Hepatocyte (in vitro differentiated cells): ENCODE data around the gene APOL2. TPM values are rescaled to one million over a fixed set of nuclear protein-coding genes. Genes with fewer than 3 reads are reported as not detected.

Experiments
- DNase-seq: peaks from one replicate; pipeline ENCODE4 v3.0.0-alpha.2; 2016; ENCODE audit warnings: low spot score
- H2AFZ ChIP-seq: fragments of 200-600 bp; sonication (generic); 2 replicates; pipeline ENCODE4 v1.6.0; 2016; ENCODE audit warnings: antibody characterized with exemption, mild to moderate bottlenecking
- H3K27ac ChIP-seq: fragments of 200-600 bp; sonication (generic); 2 replicates; pipeline ENCODE4 v1.5.1; 2016; ENCODE audit warnings: mild to moderate bottlenecking
- H3K27me3 ChIP-seq: fragments of 200-600 bp; sonication (generic); 2 replicates; pipeline ENCODE4 v1.6.1; 2016
- H3K36me3 ChIP-seq: fragments of 200-600 bp; sonication (generic); replicated peaks from 2 replicates; pipeline ENCODE4 v1.5.1; 2016; ENCODE audit warnings: low read depth; ENCODE audit not compliant: insufficient read depth
- H3K4me1 ChIP-seq: fragments of 200-600 bp; sonication (generic); 2 replicates; pipeline ENCODE4 v1.5.1; 2016; ENCODE audit warnings: mild to moderate bottlenecking, moderate library complexity; ENCODE audit not compliant: insufficient read depth
- H3K4me2 ChIP-seq: fragments of 200-600 bp; sonication (generic); 2 replicates; pipeline ENCODE4 v1.6.0; 2016
- H3K4me3 ChIP-seq: fragments of 200-600 bp; sonication (generic); 2 replicates; pipeline ENCODE4 v1.5.1; 2016; ENCODE audit warnings: mild to moderate bottlenecking
- H3K79me2 ChIP-seq: fragments of 200-600 bp; sonication (generic); 2 replicates; pipeline ENCODE4 v1.6.0; 2017; ENCODE audit warnings: mild to moderate bottlenecking
- H3K9me2 ChIP-seq: fragments of 200-600 bp; sonication (generic); replicated peaks from 2 replicates; pipeline ENCODE4 v1.6.0; 2017; ENCODE audit warnings: mild to moderate bottlenecking; ENCODE audit not compliant: insufficient read depth
- H3K9me3 ChIP-seq: fragments of 200-600 bp; sonication (generic); 2 replicates; pipeline ENCODE4 v1.5.1; 2016; ENCODE audit warnings: low read depth, mild to moderate bottlenecking
- H4K20me1 ChIP-seq: fragments of 200-600 bp; sonication (generic); 2 replicates; pipeline ENCODE4 v1.6.0; 2016; ENCODE audit warnings: mild to moderate bottlenecking; ENCODE audit not compliant: insufficient read depth, poor library complexity, severe bottlenecking
- EZH2 ChIP-seq: fragments of 200-600 bp; sonication (generic); IDR thresholded peaks from 2 replicates; pipeline ENCODE4 v1.6.1; 2016; ENCODE audit warnings: antibody characterized with exemption, mild to moderate bottlenecking, borderline replicate concordance
- EZH2phosphoT487 ChIP-seq: fragments of 200-600 bp; sonication (generic); IDR thresholded peaks from one replicate; pipeline ENCODE4 v1.6.1; 2018; ENCODE audit warnings: antibody characterized with exemption, mild to moderate bottlenecking, low read depth, moderate library complexity; ENCODE audit not compliant: unreplicated experiment, severe bottlenecking
- WGBS: methylation state at CpG from one replicate; pipeline ENCODE4 v1.1.6; 2016; ENCODE audit warnings: low lambda C conversion rate; ENCODE audit errors: missing lambda C conversion rate; 5-methylcytosine and 5-hydroxymethylcytosine counted together
- polyA plus RNA-seq: library from polyadenylated mRNA; unstranded; fragments of >200 nt; fragmentation: Nextera tagmentation; extraction: Ambion mirVana; gene quantifications from 2 replicates; pipeline ENCODE4 v1.2.1, GENCODE V29; 2016
- total RNA-seq: library from RNA; depleted of rRNA; stranded (reverse); fragments of >200 nt; gene quantifications from 2 replicates; pipeline ENCODE4 v1.2.3, GENCODE V29; 2014
- TF ChIP-seq, protein P1 (sequence below): fragments of 200-600 bp; sonication (generic); IDR thresholded peaks from 2 replicates; pipeline ENCODE4 v1.5.1; 2016; ENCODE audit warnings: antibody characterized with exemption, mild to moderate bottlenecking; ENCODE audit not compliant: poor library complexity

Gene APOL2
- total and polyA plus RNA-seq, 2 experiments from 2014 or later = 19.5 to 34.8 TPM

DNA sequence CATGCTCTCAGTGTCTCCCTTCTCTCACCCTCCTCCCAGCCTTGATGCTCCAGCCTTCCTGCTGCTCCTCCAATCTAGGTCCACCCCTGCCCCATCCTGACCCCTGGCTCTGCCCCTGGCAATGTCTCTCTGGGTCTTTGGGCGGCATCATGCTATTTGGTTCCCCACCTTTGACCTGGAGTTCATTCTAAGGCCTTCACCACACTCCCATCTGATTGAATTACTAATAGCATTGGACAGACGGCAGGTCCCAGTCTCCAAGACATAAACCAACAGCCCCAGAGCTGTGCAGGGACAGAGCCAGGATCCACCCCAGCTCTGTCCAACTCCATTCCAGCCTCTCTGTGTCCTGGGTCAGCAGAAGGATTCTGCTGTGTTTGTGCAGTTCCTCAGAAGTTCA lies 44.9 kb downstream of the APOL2 start:
- Histone ChIP-seq H3K79me2 (no peaks in the 10 kb centered on the region), H3K27me3 (no peaks in the 10 kb centered on the region), H4K20me1 (no peaks in the 10 kb centered on the region), H3K4me2 (no peak overlapping the region), H3K36me3 (no peaks in the 10 kb centered on the region), H3K9me3 (no peaks in the 10 kb centered on the region), H3K4me3 (no peak overlapping the region), H2AFZ (no peak overlapping the region), H3K9me2 (no peaks in the 10 kb centered on the region), H3K4me1 (peaks cover 23% of the 10 kb centered on the region), H3K27ac (no peak overlapping the region)
- DNase-seq = no peak
- TF ChIP-seq EZH2 (no peak), EZH2phosphoT487 (no peak)
- TF ChIP-seq, protein P1, sequence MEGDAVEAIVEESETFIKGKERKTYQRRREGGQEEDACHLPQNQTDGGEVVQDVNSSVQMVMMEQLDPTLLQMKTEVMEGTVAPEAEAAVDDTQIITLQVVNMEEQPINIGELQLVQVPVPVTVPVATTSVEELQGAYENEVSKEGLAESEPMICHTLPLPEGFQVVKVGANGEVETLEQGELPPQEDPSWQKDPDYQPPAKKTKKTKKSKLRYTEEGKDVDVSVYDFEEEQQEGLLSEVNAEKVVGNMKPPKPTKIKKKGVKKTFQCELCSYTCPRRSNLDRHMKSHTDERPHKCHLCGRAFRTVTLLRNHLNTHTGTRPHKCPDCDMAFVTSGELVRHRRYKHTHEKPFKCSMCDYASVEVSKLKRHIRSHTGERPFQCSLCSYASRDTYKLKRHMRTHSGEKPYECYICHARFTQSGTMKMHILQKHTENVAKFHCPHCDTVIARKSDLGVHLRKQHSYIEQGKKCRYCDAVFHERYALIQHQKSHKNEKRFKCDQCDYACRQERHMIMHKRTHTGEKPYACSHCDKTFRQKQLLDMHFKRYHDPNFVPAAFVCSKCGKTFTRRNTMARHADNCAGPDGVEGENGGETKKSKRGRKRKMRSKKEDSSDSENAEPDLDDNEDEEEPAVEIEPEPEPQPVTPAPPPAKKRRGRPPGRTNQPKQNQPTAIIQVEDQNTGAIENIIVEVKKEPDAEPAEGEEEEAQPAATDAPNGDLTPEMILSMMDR = no peak
- WGBS = 88% methylated on average over 2 of the region's 2 CpGs

DNA sequence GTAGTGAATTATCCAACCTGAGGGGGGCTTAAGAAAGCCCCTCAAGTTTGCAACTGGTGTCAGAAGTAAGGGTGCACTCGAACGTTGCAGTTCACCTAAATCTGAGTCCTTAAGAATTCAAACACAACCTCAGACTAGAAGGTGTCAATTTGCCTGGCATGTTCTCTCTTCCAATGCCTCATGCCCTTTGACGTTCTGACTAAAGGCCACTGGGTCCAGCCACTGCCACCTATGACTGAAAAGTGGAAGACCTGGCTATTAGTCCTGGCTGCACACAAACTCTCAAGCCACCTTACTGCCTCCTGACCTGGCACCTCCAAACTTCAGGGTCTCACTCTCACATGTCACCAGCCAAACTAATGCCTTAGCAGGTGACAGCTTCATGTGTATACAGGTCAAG lies 45.8 kb downstream of the APOL2 start:
- Histone ChIP-seq H2AFZ (no peak overlapping the region), H3K27ac (no peak overlapping the region), H3K27me3 (no peaks in the 10 kb centered on the region), H3K79me2 (no peaks in the 10 kb centered on the region), H3K9me2 (no peaks in the 10 kb centered on the region), H3K9me3 (no peaks in the 10 kb centered on the region), H3K36me3 (no peaks in the 10 kb centered on the region), H4K20me1 (no peaks in the 10 kb centered on the region), H3K4me3 (no peak overlapping the region), H3K4me2 (no peak overlapping the region), H3K4me1 (peaks cover 23% of the 10 kb centered on the region)
- no peak for TF ChIP-seq EZH2phosphoT487
- TF ChIP-seq EZH2 = no peak
- TF ChIP-seq, protein P1 = no peak
- no peak for DNase-seq
- 83% methylated on average over 3 of the region's 3 CpGs for WGBS

DNA sequence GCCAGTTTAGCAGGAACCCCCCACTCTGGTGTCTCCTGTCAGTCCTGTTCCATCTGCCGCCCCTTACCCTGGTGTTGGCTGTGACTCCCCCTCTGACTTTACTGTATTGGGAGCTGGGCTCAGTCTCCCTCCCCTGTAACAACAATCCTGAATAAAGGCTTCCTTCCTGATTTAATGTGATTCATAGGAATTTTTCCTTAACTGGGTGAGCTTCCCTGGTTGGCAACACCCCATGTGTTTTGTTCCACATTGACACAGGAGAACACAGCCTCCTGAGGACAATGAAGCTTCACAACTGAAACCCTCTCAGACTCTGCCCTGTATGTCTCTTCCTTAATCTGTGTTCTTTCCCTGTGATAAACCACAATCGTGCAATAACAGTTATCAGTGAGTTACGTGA lies 46.2 kb downstream of the APOL2 start:
- peaks cover 21% of the 10 kb centered on the region for H3K4me1 ChIP-seq
- no peaks in the 10 kb centered on the region for H3K27me3 ChIP-seq
- H3K27ac ChIP-seq = no peak overlapping the region
- H3K9me3 ChIP-seq = no peaks in the 10 kb centered on the region
- no peak overlapping the region for H3K4me3 ChIP-seq
- no peak for DNase-seq
- no peaks in the 10 kb centered on the region for H3K79me2 ChIP-seq
- no peaks in the 10 kb centered on the region for H3K36me3 ChIP-seq
- H2AFZ ChIP-seq = no peak overlapping the region
- 86% methylated on average over 3 of the region's 3 CpGs for WGBS
- H3K9me2 ChIP-seq = no peaks in the 10 kb centered on the region
- no peaks in the 10 kb centered on the region for H4K20me1 ChIP-seq
- H3K4me2 ChIP-seq = no peak overlapping the region
- TF ChIP-seq EZH2phosphoT487 (no peak), EZH2 (no peak)
- TF ChIP-seq, protein P1 = no peak

DNA sequence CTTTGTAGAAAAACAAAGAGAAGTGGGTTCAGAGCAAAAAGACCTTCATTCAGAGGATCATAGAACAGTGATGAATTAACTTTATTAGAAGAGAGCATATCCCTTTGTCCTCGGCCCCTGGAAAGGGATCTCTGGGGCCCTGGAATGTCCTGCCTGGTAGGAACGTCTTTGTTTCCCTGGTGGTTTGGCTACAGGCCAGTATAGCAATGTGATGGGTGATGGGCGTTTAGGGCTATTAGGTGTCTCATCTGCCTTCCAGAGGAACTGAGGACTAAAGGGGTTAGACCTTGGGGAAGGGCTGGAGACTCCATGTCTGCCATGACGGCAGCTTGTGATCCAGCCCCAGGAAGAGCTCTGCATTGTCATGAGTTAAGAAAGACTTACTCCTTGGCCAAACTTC lies 46.8 kb downstream of the APOL2 start:
- 72% methylated on average over 4 of the region's 4 CpGs for WGBS
- no peak for DNase-seq
- H3K36me3 ChIP-seq = no peaks in the 10 kb centered on the region

More for the DNA sequence above, 46.8 kb downstream of the APOL2 start:
- Histone ChIP-seq H3K9me2 (no peaks in the 10 kb centered on the region), H3K4me1 (peaks cover 14% of the 10 kb centered on the region), H2AFZ (no peak overlapping the region), H3K27me3 (no peaks in the 10 kb centered on the region), H4K20me1 (no peaks in the 10 kb centered on the region), H3K27ac (no peak overlapping the region), H3K9me3 (no peaks in the 10 kb centered on the region), H3K4me3 (no peak overlapping the region), H3K4me2 (no peak overlapping the region), H3K79me2 (no peaks in the 10 kb centered on the region)
- TF ChIP-seq EZH2 (no peak), EZH2phosphoT487 (no peak)
- TF ChIP-seq, protein P1 = no peak
